Measurements from ENCODE around the gene CDH19.

The CDH19 gene

DNA sequence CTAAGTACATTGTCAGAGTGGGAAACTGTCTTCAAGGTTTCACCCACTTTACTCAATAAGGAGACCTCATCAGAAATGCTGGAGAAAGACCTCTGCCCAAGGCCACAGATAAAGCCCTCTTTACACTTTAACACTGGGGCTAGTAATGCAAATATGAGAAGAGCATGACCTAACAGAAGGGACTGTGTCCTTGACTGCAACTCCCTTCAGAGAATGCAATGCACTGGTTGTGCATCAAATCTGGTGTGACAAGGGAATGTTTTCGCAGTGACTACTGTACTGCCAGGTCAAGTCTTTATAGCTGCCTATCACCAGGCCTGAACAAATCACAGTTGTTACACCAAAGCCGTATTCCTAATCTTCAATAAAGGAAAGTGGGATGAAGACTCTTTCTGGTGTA is 28.6 kb downstream of the CDH19 start:
- no peak overlapping the region for H3K9ac ChIP-seq (ENCODE audit: low read length)
- no peak overlapping the region for H2AFZ ChIP-seq (ENCODE audit: low read depth, low read length, severe bottlenecking)

DNA sequence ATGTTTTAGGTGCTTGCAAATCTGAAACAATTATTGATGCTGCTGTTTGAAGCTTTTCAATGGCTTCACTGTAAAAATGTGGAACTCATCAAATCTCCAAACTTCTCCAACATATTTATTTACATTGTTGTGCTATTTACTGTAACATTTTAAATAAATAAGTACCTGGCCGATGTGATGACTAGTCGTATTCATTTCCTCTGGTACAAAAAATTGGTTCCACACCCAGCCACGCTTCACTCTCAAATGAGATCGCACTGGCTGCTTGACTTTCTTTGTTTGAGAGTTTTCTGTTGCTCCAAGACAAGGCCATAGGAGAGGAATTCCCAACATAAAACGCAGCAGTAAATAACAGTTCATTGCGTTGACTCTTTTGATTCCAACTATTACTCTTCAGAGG is 32.0 kb downstream of the CDH19 start:
- Histone ChIP-seq H4K20me1 (ENCODE audit: low read depth, low read length) (no peaks in the 10 kb centered on the region), H3K79me2 (ENCODE audit: insufficient read depth, low read length) (no peaks in the 10 kb centered on the region)

More for the DNA sequence above, 28.6 kb downstream of the CDH19 start:
- H3F3A ChIP-seq (ENCODE audit: insufficient read depth): no peaks in the 10 kb centered on the region
- TF ChIP-seq EZH2phosphoT487 (conservative IDR thresholded peaks at IDR 0.05; ENCODE audit: low read length): no peak
- TF ChIP-seq, protein P1, sequence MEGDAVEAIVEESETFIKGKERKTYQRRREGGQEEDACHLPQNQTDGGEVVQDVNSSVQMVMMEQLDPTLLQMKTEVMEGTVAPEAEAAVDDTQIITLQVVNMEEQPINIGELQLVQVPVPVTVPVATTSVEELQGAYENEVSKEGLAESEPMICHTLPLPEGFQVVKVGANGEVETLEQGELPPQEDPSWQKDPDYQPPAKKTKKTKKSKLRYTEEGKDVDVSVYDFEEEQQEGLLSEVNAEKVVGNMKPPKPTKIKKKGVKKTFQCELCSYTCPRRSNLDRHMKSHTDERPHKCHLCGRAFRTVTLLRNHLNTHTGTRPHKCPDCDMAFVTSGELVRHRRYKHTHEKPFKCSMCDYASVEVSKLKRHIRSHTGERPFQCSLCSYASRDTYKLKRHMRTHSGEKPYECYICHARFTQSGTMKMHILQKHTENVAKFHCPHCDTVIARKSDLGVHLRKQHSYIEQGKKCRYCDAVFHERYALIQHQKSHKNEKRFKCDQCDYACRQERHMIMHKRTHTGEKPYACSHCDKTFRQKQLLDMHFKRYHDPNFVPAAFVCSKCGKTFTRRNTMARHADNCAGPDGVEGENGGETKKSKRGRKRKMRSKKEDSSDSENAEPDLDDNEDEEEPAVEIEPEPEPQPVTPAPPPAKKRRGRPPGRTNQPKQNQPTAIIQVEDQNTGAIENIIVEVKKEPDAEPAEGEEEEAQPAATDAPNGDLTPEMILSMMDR (IDR thresholded peaks at IDR 0.05; ENCODE audit: insufficient read depth, low read length, poor library complexity, severe bottlenecking): no peak
- no peaks in the 10 kb centered on the region for H4K20me1 ChIP-seq (ENCODE audit: low read depth, low read length)
- H3K4me2 ChIP-seq (ENCODE audit: low read depth, low read length, poor library complexity, severe bottlenecking): no peak overlapping the region
- H3K36me3 ChIP-seq (ENCODE audit: low read length): no peaks in the 10 kb centered on the region
- no peaks in the 10 kb centered on the region for H3K27me3 ChIP-seq (ENCODE audit: low read length)
- no peaks in the 10 kb centered on the region for H3K79me2 ChIP-seq (ENCODE audit: insufficient read depth, low read length)
- no peak overlapping the region for H3K27ac ChIP-seq (ENCODE audit: low read depth, low read length)
- H3K9me3 ChIP-seq (ENCODE audit: insufficient read depth, low read length): no peaks in the 10 kb centered on the region
- H3K9me2 ChIP-seq (replicated peaks; ENCODE audit: insufficient read depth, low read length): no peaks in the 10 kb centered on the region
- H3K4me3 ChIP-seq (ENCODE audit: insufficient read depth, low read length, poor library complexity, severe bottlenecking): no peak overlapping the region

DNA sequence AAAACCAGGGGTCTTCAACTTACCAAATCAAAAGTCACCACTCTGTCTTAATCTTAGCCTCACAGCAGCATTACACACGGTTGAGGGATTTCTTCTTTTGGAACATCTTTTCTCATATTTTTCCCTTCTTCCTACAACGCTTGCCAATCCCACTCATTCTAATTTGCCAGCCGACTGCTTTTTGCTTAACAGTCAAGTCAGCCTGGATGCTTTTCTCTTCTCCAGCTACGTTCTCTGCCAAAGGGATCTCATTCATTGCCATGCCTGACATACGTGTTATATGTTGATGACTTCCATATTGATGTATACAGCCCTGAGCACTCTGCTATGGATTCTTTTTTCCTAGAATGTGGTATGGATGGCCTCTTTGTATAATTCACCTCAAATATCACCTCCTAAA is 37.3 kb downstream of the CDH19 start:
- Histone ChIP-seq H3K4me2 (ENCODE audit: low read depth, low read length, poor library complexity, severe bottlenecking) (no peak overlapping the region), H3K4me3 (ENCODE audit: insufficient read depth, low read length, poor library complexity, severe bottlenecking) (no peak overlapping the region), H3F3A (ENCODE audit: insufficient read depth) (no peaks in the 10 kb centered on the region), H3K9me2 (replicated peaks; ENCODE audit: insufficient read depth, low read length) (no peaks in the 10 kb centered on the region), H4K20me1 (ENCODE audit: low read depth, low read length) (no peaks in the 10 kb centered on the region), H3K9ac (ENCODE audit: low read length) (no peak overlapping the region), H3K27me3 (ENCODE audit: low read length) (no peaks in the 10 kb centered on the region), H3K79me2 (ENCODE audit: insufficient read depth, low read length) (no peaks in the 10 kb centered on the region), H3K36me3 (ENCODE audit: low read length) (no peaks in the 10 kb centered on the region), H2AFZ (ENCODE audit: low read depth, low read length, severe bottlenecking) (no peak overlapping the region), H3K9me3 (ENCODE audit: insufficient read depth, low read length) (no peaks in the 10 kb centered on the region), H3K27ac (ENCODE audit: low read depth, low read length) (no peak overlapping the region)
- no peak for TF ChIP-seq EZH2phosphoT487 (conservative IDR thresholded peaks at IDR 0.05; ENCODE audit: low read length)
- TF ChIP-seq, protein P1 (IDR thresholded peaks at IDR 0.05; ENCODE audit: insufficient read depth, low read length, poor library complexity, severe bottlenecking): no peak

More for the DNA sequence above, 32.0 kb downstream of the CDH19 start:
- Histone ChIP-seq H3K9me2 (replicated peaks; ENCODE audit: insufficient read depth, low read length) (no peaks in the 10 kb centered on the region), H3K36me3 (ENCODE audit: low read length) (no peaks in the 10 kb centered on the region), H3K4me3 (ENCODE audit: insufficient read depth, low read length, poor library complexity, severe bottlenecking) (no peak overlapping the region), H3K9ac (ENCODE audit: low read length) (no peak overlapping the region), H3K27me3 (ENCODE audit: low read length) (no peaks in the 10 kb centered on the region), H2AFZ (ENCODE audit: low read depth, low read length, severe bottlenecking) (no peak overlapping the region), H3F3A (ENCODE audit: insufficient read depth) (no peaks in the 10 kb centered on the region), H3K27ac (ENCODE audit: low read depth, low read length) (no peak overlapping the region), H3K9me3 (ENCODE audit: insufficient read depth, low read length) (no peaks in the 10 kb centered on the region), H3K4me2 (ENCODE audit: low read depth, low read length, poor library complexity, severe bottlenecking) (no peak overlapping the region)
- TF ChIP-seq EZH2phosphoT487 (conservative IDR thresholded peaks at IDR 0.05; ENCODE audit: low read length): no peak
- TF ChIP-seq, protein P1 (IDR thresholded peaks at IDR 0.05; ENCODE audit: insufficient read depth, low read length, poor library complexity, severe bottlenecking): no peak

Data from SU-DHL-6 (cell line).